Thymus (tissue), 11 donors: ENCODE results near the gene PCED1B. TPM values are rescaled to one million over a fixed set of nuclear protein-coding genes. Genes with fewer than 3 reads are reported as not detected.

Experiments
- DNase-seq, 9 donors: peaks; one replicate each; pipeline ENCODE4 v3.0.0-alpha.2; 2013; ENCODE audit warnings: low spot score in 9 of 9, low read depth in 6 of 9, missing footprints in 1 of 9
- H3K27ac ChIP-seq, 2 donors: one replicate each; pipeline ENCODE4 v1.5.1; 2013; ENCODE audit warnings: control low read depth in 1 of 2, low read depth in 1 of 2, low read length in 1 of 2, mild to moderate bottlenecking in 1 of 2, moderate library complexity in 1 of 2
- H3K27me3 ChIP-seq, 2 donors: one replicate each; pipeline ENCODE4 v1.5.1; 2013; ENCODE audit warnings: low read length in 1 of 2; ENCODE audit not compliant: control insufficient read depth in 2 of 2, insufficient read depth in 1 of 2
- H3K36me3 ChIP-seq, 2 donors: one replicate each; pipeline ENCODE4 v1.5.1; 2013; ENCODE audit warnings: low read length in 1 of 2, mild to moderate bottlenecking in 1 of 2, moderate library complexity in 1 of 2; ENCODE audit not compliant: control insufficient read depth in 2 of 2, insufficient read depth in 2 of 2
- H3K4me1 ChIP-seq, 2 donors: one replicate each; pipeline ENCODE4 v1.5.1; 2013; ENCODE audit warnings: low read length in 2 of 2; ENCODE audit not compliant: control insufficient read depth in 2 of 2, insufficient read depth in 2 of 2
- H3K4me3 ChIP-seq, 2 donors: one replicate each; pipeline ENCODE4 v1.5.1; 2013; ENCODE audit warnings: low read length in 2 of 2, control low read depth in 1 of 2, mild to moderate bottlenecking in 1 of 2
- H3K9me3 ChIP-seq, 2 donors: one replicate each; pipeline ENCODE4 v1.5.1; 2013; ENCODE audit warnings: low read length in 1 of 2, mild to moderate bottlenecking in 1 of 2; ENCODE audit not compliant: control insufficient read depth in 2 of 2, insufficient read depth in 1 of 2
- WGBS: extraction: QIAGEN DNeasy Blood & Tissue Kit; methylation state at CpG from one replicate; pipeline ENCODE4 v1.1.7; 2013; 5-methylcytosine and 5-hydroxymethylcytosine counted together
- polyA plus RNA-seq: library from polyadenylated mRNA; stranded (reverse); fragments of 200-250 nt; gene quantifications from one replicate; pipeline ENCODE4 v1.2.3, GENCODE V29; 2013
- total RNA-seq: library from RNA; stranded (reverse); fragments of 120-200 nt; gene quantifications from one replicate; pipeline ENCODE4 v1.2.4, GENCODE V29; 2013
- donor health status: healthy.

Gene PCED1B
- total and polyA plus RNA-seq, 2 donors = 1.7 to 7.7 TPM

GRCh38 chr12:47082796-47083621, 3.6 kb downstream of the PCED1B start:
- Histone ChIP-seq H3K4me1 (peaks cover 2 to 17% of the 10 kb centered on the region in 2 donors), H3K27me3 (peaks cover 4 to 29% of the 10 kb centered on the region in 2 donors), H3K9me3 (no peaks in the 10 kb centered on the region), H3K36me3 (no peaks in the 10 kb centered on the region), H3K27ac (no peak overlapping the region), H3K4me3 (no peak overlapping the region)
- no peak for DNase-seq
- WGBS = 98% methylated on average over 7 of the region's 7 CpGs

- no peaks in the 10 kb centered on the region for H3K36me3 ChIP-seq
- 94% methylated on average over 1 of the region's 1 CpG for WGBS
- no peak for DNase-seq
- H3K27me3 ChIP-seq = peaks cover 4 to 18% of the 10 kb centered on the region in 2 donors
- no peaks in the 10 kb centered on the region for H3K9me3 ChIP-seq
- H3K27ac ChIP-seq = no peak overlapping the region
- no peak overlapping the region for H3K4me3 ChIP-seq
- peaks cover under 1 to 15% of the 10 kb centered on the region in 2 donors for H3K4me1 ChIP-seq
These were observed 4.8 kb downstream of the PCED1B start for GRCh38 chr12:47084172-47084571.

GRCh38 chr12:47085815-47086252, 6.4 kb downstream of the PCED1B start:
- Histone ChIP-seq H3K4me1 (peaks cover 0 to 4% of the 10 kb centered on the region in 2 donors), H3K27me3 (peaks cover 3 to 4% of the 10 kb centered on the region in 2 donors), H3K9me3 (no peaks in the 10 kb centered on the region), H3K27ac (no peak overlapping the region), H3K36me3 (no peaks in the 10 kb centered on the region), H3K4me3 (no peak overlapping the region)
- peak in 2 of 9 donors; percentile 12 to 45 for DNase-seq
- WGBS = 42% methylated on average over 6 of the region's 6 CpGs

GRCh38 chr12:47087088-47087688, 7.8 kb downstream of the PCED1B start:
- WGBS = 94% methylated on average over 2 of the region's 2 CpGs
- no peaks in the 10 kb centered on the region for H3K27me3 ChIP-seq
- H3K4me1 ChIP-seq = peaks cover 0 to 3% of the 10 kb centered on the region in 2 donors
- no peaks in the 10 kb centered on the region for H3K36me3 ChIP-seq
- no peaks in the 10 kb centered on the region for H3K9me3 ChIP-seq
- H3K4me3 ChIP-seq = no peak overlapping the region
- no peak for DNase-seq
- H3K27ac ChIP-seq = no peak overlapping the region

- Histone ChIP-seq H3K4me1 (peaks cover 0 to 3% of the 10 kb centered on the region in 2 donors), H3K27me3 (no peaks in the 10 kb centered on the region), H3K9me3 (no peaks in the 10 kb centered on the region), H3K27ac (no peak overlapping the region), H3K36me3 (no peaks in the 10 kb centered on the region), H3K4me3 (no peak overlapping the region)
- WGBS = 76% methylated on average over 7 of the region's 7 CpGs
- no peak for DNase-seq
These were observed 8.9 kb downstream of the PCED1B start for GRCh38 chr12:47088021-47088944.

GRCh38 chr12:47091009-47091408, 11.6 kb downstream of the PCED1B start:
- no peaks in the 10 kb centered on the region for H3K27me3 ChIP-seq
- H3K36me3 ChIP-seq = no peaks in the 10 kb centered on the region
- H3K27ac ChIP-seq = no peak overlapping the region
- no peak overlapping the region for H3K4me3 ChIP-seq
- H3K9me3 ChIP-seq = no peaks in the 10 kb centered on the region
- peaks cover 0 to 3% of the 10 kb centered on the region in 2 donors for H3K4me1 ChIP-seq
- 98% methylated on average over 2 of the region's 2 CpGs for whole genome bisulfite sequencing
- DNase-seq = no peak

GRCh38 chr12:47094804-47095203, 15.4 kb downstream of the PCED1B start:
- H3K27me3 ChIP-seq = no peaks in the 10 kb centered on the region
- no peaks in the 10 kb centered on the region for H3K36me3 ChIP-seq
- no peak overlapping the region for H3K27ac ChIP-seq
- no peak for DNase-seq
- no peak overlapping the region for H3K4me3 ChIP-seq
- 68% methylated on average over 4 of the region's 4 CpGs for WGBS
- no peaks in the 10 kb centered on the region for H3K4me1 ChIP-seq
- no peaks in the 10 kb centered on the region for H3K9me3 ChIP-seq

- 97% methylated on average over 3 of the region's 3 CpGs for WGBS
- Histone ChIP-seq H3K9me3 (no peaks in the 10 kb centered on the region), H3K27me3 (no peaks in the 10 kb centered on the region), H3K4me1 (no peaks in the 10 kb centered on the region), H3K36me3 (no peaks in the 10 kb centered on the region), H3K27ac (no peak overlapping the region), H3K4me3 (no peak overlapping the region)
- DNase-seq = no peak
These were observed 16.2 kb downstream of the PCED1B start for GRCh38 chr12:47095446-47096236.
